Tibial nerve (tissue), 4 donors: Measurements from ENCODE around the gene STARD13. TPM values are rescaled to one million over a fixed set of nuclear protein-coding genes. Genes with fewer than 3 reads are reported as not detected.
A peak's percentile ranks its signal among the peaks of the same experiment; 100 is the strongest.
"Not testable (repeated sequence)": the region's sequence is repeated elsewhere in the genome, so short reads cannot be mapped to it uniquely, and the experiment has no call there.

Experiments used
- DNase-seq, 2 donors: peaks; one replicate each; pipeline ENCODE4 v3.0.0-alpha.2; 2019; ENCODE audit warnings: low spot score in 2 of 2
- H3K27ac ChIP-seq, 4 donors: fragments of 200-600 bp; sonication (generic) in 3 of 4; one replicate each; pipeline ENCODE4 v1.5.1; 2017 to 2019; ENCODE audit warnings: mild to moderate bottlenecking in 1 of 4
- H3K27me3 ChIP-seq, 2 donors: fragments of 200-600 bp; sonication (generic) in 1 of 2; one replicate each; pipeline versions ENCODE4 v1.5.1 to v1.6.0; 2017 to 2019
- H3K36me3 ChIP-seq, 3 donors: fragments of 200-600 bp; sonication (generic); one replicate each; pipeline ENCODE4 v1.5.1; 2018 to 2019
- H3K4me1 ChIP-seq, 4 donors: fragments of 200-600 bp; sonication (generic) in 3 of 4; one replicate each; pipeline ENCODE4 v1.5.1; 2017 to 2019
- H3K4me3 ChIP-seq, 4 donors: fragments of 200-600 bp; sonication (generic) in 3 of 4; one replicate each; pipeline ENCODE4 v1.5.1; 2017 to 2019; ENCODE audit warnings: mild to moderate bottlenecking in 1 of 4, moderate library complexity in 1 of 4
- H3K9me3 ChIP-seq, 4 donors: fragments of 200-600 bp; sonication (generic) in 3 of 4; one replicate each; pipeline ENCODE4 v1.5.1; 2017 to 2019
- EP300 ChIP-seq, 2 donors: sonication (generic); formaldehyde crosslinking; IDR thresholded peaks; one replicate each; pipeline ENCODE4 v1.6.1; 2017; ENCODE audit warnings: antibody characterized with exemption in 2 of 2, mild to moderate bottlenecking in 1 of 2
- POLR2A ChIP-seq, 2 donors: fragments of 450-650 bp; IDR thresholded peaks; one replicate each; pipeline ENCODE4 v1.6.1; 2017; ENCODE audit warnings: antibody characterized with exemption in 2 of 2, mild to moderate bottlenecking in 2 of 2, moderate library complexity in 2 of 2
- WGBS, 2 donors: methylation state at CpG; one replicate each; pipeline ENCODE4 v1.1.5; 2018; 5-methylcytosine and 5-hydroxymethylcytosine counted together
- total RNA-seq, 4 donors: library from RNA; depleted of rRNA; stranded (reverse); fragments of >200 nt; gene quantifications; one replicate each; pipeline ENCODE4 v1.1.0, GENCODE V29; 2016
- TF ChIP-seq, protein P1 (sequence below), 5 experiments: fragments of 200-600 bp in 3 of 5; fragments of 450-650 bp in 2 of 5; sonication (generic) in 3 of 5; IDR thresholded peaks; one replicate each; pipeline ENCODE4 v1.5.1; 2016 to 2019; ENCODE audit warnings: antibody characterized with exemption in 5 of 5, mild to moderate bottlenecking in 3 of 5, moderate library complexity in 2 of 5

Gene STARD13
- total RNA-seq, 4 donors from 2014 or later = 52.7 to 125 (median 80.0) TPM

DNA sequence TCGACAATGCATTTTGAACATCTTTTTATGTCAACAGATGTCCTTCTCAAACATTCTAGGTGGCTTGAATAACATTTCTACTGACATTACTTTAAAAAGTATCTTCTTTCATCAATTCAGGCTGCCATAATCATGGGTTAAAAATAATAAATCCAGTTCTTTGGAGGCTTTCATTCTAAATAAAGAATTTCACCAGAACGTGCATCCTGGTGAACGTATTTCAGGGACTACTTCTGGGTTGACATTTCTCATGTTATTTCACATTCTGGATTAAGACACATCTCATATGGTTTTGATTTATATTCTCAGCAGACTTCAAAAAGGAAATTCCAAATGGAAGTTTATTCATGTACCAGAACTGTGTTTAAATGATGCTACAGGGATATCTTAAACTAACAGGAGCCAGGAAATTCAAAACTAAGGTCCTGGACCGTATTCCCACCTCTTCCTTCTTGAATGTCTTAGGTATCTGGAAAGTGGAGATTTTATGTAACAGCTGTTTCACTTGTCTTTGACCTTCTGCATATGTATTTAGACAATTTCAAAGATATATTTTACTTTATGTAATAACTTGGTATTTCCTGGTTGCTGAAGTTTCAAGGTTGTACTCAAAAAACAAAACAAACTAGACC is 107.2 kb downstream of the STARD13 start:
- Histone ChIP-seq H3K36me3 (no peaks in the 10 kb centered on the region), H3K9me3 (no peaks in the 10 kb centered on the region), H3K27me3 (no peaks in the 10 kb centered on the region), H3K27ac (peak overlapping the region in 2 of 4 donors; percentile 65 to 80), H3K4me3 (no peak overlapping the region), H3K4me1 (peaks cover 0 to 97% (median 57%) of the 10 kb centered on the region in 4 donors)
- 43 to 44% methylated on average over 4 of the region's 4 CpGs for WGBS, 2 donors
- DNase-seq = no peak
- no peak for TF ChIP-seq POLR2A (IDR thresholded peaks at IDR 0.05)
- TF ChIP-seq, protein P1, sequence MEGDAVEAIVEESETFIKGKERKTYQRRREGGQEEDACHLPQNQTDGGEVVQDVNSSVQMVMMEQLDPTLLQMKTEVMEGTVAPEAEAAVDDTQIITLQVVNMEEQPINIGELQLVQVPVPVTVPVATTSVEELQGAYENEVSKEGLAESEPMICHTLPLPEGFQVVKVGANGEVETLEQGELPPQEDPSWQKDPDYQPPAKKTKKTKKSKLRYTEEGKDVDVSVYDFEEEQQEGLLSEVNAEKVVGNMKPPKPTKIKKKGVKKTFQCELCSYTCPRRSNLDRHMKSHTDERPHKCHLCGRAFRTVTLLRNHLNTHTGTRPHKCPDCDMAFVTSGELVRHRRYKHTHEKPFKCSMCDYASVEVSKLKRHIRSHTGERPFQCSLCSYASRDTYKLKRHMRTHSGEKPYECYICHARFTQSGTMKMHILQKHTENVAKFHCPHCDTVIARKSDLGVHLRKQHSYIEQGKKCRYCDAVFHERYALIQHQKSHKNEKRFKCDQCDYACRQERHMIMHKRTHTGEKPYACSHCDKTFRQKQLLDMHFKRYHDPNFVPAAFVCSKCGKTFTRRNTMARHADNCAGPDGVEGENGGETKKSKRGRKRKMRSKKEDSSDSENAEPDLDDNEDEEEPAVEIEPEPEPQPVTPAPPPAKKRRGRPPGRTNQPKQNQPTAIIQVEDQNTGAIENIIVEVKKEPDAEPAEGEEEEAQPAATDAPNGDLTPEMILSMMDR (IDR thresholded peaks at IDR 0.05) = no peak
- TF ChIP-seq EP300 (IDR thresholded peaks at IDR 0.05) = no peak

DNA sequence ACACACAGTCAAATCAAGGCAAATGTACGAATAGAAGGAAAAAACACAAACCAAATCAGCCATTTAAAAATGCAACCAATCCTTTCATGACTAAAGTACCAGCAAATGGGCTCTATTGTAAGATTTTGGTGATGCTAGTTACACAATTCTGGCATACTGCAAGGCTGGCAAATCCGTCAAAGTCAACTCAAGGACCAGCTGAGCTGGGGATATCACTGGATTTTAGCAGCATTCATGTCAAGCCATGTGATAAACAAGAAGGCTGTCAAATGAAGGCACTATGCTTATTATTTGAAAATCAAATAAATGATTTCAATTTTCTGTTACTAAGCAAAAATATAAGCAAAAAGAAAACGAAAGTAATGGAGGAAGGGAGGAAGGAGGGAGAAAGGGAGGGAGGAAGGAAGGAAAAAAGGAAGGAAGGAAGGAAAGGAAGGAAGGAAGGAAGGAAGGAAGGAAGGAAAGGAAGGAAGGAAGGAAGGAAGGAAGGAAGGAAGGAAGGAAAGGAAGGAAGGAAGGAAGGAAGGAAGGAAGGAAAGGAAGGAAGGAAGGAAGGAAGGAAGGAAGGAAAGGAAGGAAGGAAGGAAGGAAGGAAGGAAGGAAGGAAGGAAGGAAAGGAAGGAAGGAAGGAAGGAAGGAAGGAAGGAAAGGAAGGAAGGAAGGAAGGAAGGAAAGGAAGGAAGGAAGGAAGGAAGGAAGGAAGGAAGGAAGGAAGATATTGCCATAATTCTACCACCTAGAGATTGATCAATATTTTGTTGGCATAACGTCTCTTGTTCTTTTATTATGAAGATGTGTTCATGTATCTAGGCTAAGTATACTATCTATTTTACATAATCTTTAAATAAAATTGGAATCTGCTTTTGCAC is 108.0 kb downstream of the STARD13 start:
- Histone ChIP-seq H3K27ac (peak overlapping the region in 3 of 4 donors; percentile 30 to 80 (median 75)), H3K4me1 (peaks cover 0 to 96% (median 54%) of the 10 kb centered on the region in 4 donors)
- WGBS, 2 donors = 48 to 54% methylated on average over 4 of the region's 4 CpGs
- not testable (repeated sequence) for DNase-seq, H3K27me3 ChIP-seq, H3K4me3 ChIP-seq, H3K9me3 ChIP-seq, H3K36me3 ChIP-seq

DNA sequence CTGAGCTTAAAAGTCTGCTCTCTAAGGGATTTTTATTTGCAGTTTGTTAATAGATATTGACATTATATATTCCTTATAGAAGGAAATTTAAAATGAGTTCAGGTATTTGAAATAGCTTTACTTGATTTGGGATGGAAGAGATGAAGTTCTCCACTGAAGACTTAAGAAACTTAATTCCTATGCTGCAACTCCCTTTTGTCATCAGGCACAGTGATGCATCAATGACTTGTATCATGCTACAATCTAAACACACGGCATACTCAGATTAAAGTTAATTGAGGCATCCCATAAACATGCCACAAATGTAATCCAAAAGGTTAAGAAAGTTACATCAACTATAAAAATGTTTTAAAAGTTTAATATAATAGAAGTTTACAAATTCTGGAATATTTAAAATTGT is 109.0 kb downstream of the STARD13 start:
- TF ChIP-seq POLR2A (IDR thresholded peaks at IDR 0.05) (no peak), EP300 (IDR thresholded peaks at IDR 0.05) (no peak)
- TF ChIP-seq, protein P1 (IDR thresholded peaks at IDR 0.05) = no peak
- Histone ChIP-seq H3K9me3 (no peaks in the 10 kb centered on the region), H3K36me3 (no peaks in the 10 kb centered on the region), H3K27ac (peak overlapping the region in 3 of 4 donors; percentile 31 to 76 (median 75)), H3K4me1 (peaks cover 0 to 94% (median 51%) of the 10 kb centered on the region in 4 donors), H3K4me3 (no peak overlapping the region), H3K27me3 (no peaks in the 10 kb centered on the region)
- no peak for DNase-seq
- 39 to 46% methylated on average over 1 of the region's 1 CpG for WGBS, 2 donors

DNA sequence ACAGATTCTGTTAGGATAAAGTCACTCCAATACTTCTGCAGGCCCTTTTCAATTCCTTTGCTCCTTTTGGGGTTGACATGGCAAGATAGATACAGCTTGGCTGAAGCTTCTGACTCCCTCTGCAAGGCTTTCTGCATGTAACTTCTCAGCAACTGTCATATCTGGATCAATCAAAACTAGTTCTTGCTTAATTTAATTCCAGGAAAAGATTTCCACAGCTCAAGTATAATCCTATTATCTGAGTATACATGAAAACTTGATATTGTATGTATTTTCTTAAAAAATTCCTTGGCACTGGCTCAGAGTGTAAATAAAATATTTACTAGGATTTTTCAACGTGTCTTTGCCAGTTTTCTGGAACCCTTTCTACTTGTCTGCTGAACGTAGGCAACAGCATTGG is 109.6 kb downstream of the STARD13 start:
- Histone ChIP-seq H3K27me3 (no peaks in the 10 kb centered on the region), H3K27ac (peak overlapping the region in 3 of 4 donors; percentile 31 to 76 (median 75)), H3K4me1 (peaks cover 0 to 94% (median 51%) of the 10 kb centered on the region in 4 donors), H3K36me3 (no peaks in the 10 kb centered on the region), H3K9me3 (no peaks in the 10 kb centered on the region), H3K4me3 (no peak overlapping the region)
- TF ChIP-seq POLR2A (IDR thresholded peaks at IDR 0.05) (no peak), EP300 (IDR thresholded peaks at IDR 0.05) (no peak)
- TF ChIP-seq, protein P1 (IDR thresholded peaks at IDR 0.05) = no peak
- WGBS, 2 donors = 27 to 39% methylated on average over 2 of the region's 2 CpGs
- DNase-seq = no peak

DNA sequence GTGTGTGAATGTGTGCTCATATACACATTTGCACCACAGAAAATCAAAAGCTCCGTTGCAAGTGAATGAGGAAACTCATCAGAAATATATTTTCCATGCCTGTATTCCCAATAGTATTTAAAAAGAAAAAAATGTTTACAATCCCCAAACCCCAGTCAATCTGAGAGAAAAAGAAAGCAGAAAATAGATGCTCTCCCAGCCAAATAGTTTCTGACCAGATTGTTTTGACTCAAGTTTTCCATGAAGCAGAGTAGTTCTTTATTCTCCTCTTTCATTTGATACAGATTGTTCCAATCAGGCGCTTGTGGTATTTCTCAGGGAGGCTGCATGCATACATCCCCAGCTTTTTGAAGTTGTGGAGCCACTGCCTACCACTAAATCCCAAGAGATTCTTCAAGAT is 110.6 kb downstream of the STARD13 start:
- Histone ChIP-seq H3K4me1 (peaks cover 0 to 92% (median 53%) of the 10 kb centered on the region in 4 donors), H3K9me3 (no peaks in the 10 kb centered on the region), H3K4me3 (no peak overlapping the region), H3K27ac (peak overlapping the region; percentile 9 to 76 (median 65)), H3K36me3 (no peaks in the 10 kb centered on the region), H3K27me3 (no peaks in the 10 kb centered on the region)
- no peak for DNase-seq
- TF ChIP-seq EP300 (IDR thresholded peaks at IDR 0.05) = peak; percentile 29 to 60
- TF ChIP-seq POLR2A (IDR thresholded peaks at IDR 0.05) = no peak
- WGBS, 2 donors = 20 to 26% methylated on average over 2 of the region's 2 CpGs

DNA sequence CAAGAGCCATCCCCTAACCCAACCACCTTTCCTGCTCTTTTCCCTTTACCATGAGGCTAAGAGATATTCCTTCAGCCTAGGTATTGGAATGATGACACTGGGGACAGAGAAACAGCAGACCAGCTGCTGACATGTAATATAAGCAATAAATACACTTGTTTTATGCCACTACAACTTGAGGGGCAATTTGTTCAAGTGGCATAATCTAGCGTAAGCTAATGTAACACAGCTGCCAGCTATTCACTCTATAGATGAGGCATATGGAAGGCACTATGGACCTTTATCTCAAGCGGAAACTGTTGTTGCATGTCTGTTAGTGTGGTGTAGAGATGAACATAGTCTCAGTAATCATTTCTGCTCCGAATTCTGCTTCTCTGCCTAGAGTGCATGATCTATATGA is 111.1 kb downstream of the STARD13 start:
- H3K9me3 ChIP-seq = no peaks in the 10 kb centered on the region
- H3K27ac ChIP-seq = peak overlapping the region; percentile 9 to 76 (median 65)
- peaks cover 0 to 92% (median 51%) of the 10 kb centered on the region in 4 donors for H3K4me1 ChIP-seq
- TF ChIP-seq, protein P1 (IDR thresholded peaks at IDR 0.05) = no peak
- no peak for TF ChIP-seq POLR2A (IDR thresholded peaks at IDR 0.05)
- no peak for TF ChIP-seq EP300 (IDR thresholded peaks at IDR 0.05)
- H3K27me3 ChIP-seq = no peaks in the 10 kb centered on the region
- no peak overlapping the region for H3K4me3 ChIP-seq
- no peak for DNase-seq
- no peaks in the 10 kb centered on the region for H3K36me3 ChIP-seq
- 63 to 68% methylated on average over 3 of the region's 3 CpGs for WGBS, 2 donors
